SKM-1 (cell line): ENCODE measurements around the gene VAMP5.
"Not testable (repeated sequence)": the region's sequence is repeated elsewhere in the genome, so short reads cannot be mapped to it uniquely, and the experiment has no call there.

ENCODE experiments used
- DNase-seq: peaks from one replicate; lab custom pipeline; 2025; ENCODE audit not compliant: unreplicated experiment; lab: John Stamatoyannopoulos, UW

Gene VAMP5

GRCh38 chr2:85600951-85601770, 16.9 kb downstream of the VAMP5 start:
- no peak for DNase-seq

- DNase-seq: no peak
These were observed 17.7 kb downstream of the VAMP5 start for GRCh38 chr2:85601771-85602475.

- peak; percentile 91 for DNase-seq
These were observed 18.4 kb downstream of the VAMP5 start, which contains the start of gene TMEM150A for GRCh38 chr2:85602476-85603234. TMEM150A (minus strand) TSS chr2:85602698; CDS start chr2:85601948, 750 bp downstream.

- not testable (repeated sequence) for DNase-seq
These were observed 19.9 kb downstream of the VAMP5 start for GRCh38 chr2:85604133-85604444.

GRCh38 chr2:85604568-85605339, 20.5 kb downstream of the VAMP5 start:
- DNase-seq: no peak

GRCh38 chr2:85605406-85606115, 21.3 kb downstream of the VAMP5 start:
- no peak for DNase-seq

- no peak for DNase-seq
These were observed 21.9 kb downstream of the VAMP5 start for GRCh38 chr2:85606116-85606455.

GRCh38 chr2:85607268-85608215, 23.3 kb downstream of the VAMP5 start:
- no peak for DNase-seq

GRCh38 chr2:85611217-85611704, 27.0 kb downstream of the VAMP5 start:
- DNase-seq: no peak

- peak; percentile 96 for DNase-seq
These were observed 27.7 kb downstream of the VAMP5 start, which contains the start of gene C2orf68 for GRCh38 chr2:85611705-85612587. C2orf68 (minus strand) TSS chr2:85612066; CDS start chr2:85611984, 82 bp downstream.

GRCh38 chr2:85613717-85614515, 29.7 kb downstream of the VAMP5 start:
- DNase-seq: no peak

- DNase-seq: not testable (repeated sequence)
These were observed 30.5 kb downstream of the VAMP5 start for GRCh38 chr2:85614757-85615156.

- DNase-seq: no peak
These were observed 31.1 kb downstream of the VAMP5 start for GRCh38 chr2:85615413-85615728.

- not testable (repeated sequence) for DNase-seq
These were observed 33.5 kb downstream of the VAMP5 start for GRCh38 chr2:85617723-85618122.

GRCh38 chr2:85619617-85620016, 35.4 kb downstream of the VAMP5 start:
- DNase-seq: no peak

GRCh38 chr2:85621338-85621737, 37.1 kb downstream of the VAMP5 start:
- DNase-seq: no peak

- no peak for DNase-seq
These were observed 39.8 kb downstream of the VAMP5 start for GRCh38 chr2:85623991-85624390.
